NCI-H2081 (cell line): Measurements from ENCODE around the gene FBXO31.

Experiments used
- DNase-seq, 2 experiments: peaks; one replicate each; lab custom pipeline; 2025; lab: John Stamatoyannopoulos, UW

FBXO31 gene

GRCh38 chr16:87310610-87311009 lies 73.0 kb downstream of the FBXO31 start:
- no peak for DNase-seq

DNA sequence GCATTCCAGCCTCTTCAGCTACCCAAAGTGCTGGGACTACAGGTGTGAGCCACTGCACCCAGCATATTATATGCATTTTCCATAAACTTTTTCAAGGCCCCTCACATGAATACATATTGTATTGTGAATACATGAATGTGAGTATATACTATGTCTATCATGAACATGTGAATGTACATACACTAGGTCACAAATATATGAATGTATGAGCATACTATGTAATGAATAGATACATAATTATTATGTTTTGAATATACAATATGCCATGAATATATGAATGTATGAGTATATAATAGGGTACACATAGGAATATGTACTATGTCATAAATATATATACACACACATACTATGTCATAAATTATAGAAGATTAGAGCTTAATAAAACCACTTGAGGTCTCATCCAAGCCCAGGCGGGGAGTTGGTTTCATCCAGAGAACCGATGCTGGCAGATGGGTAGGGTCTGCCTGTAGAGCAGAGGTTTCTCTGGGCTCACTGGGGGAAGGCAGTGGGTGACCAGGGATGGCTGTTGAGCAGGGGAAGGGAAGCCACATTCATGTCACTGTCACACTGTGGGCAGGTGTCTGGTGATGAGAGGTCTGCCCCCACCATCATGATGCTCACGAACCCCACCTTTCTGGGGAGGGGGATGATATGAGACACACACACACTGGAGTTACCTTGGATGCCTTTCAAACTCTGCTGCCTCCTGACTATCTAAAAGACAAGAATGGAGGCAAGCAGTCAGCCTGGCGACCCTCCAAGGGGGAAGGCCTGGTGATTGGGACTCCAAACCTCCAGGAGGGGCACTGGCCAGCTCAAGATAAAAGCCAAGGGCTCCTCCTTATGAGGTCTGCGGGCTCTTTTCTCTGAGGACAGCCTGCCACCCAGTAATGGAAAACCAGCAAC lies 73.7 kb downstream of the FBXO31 start:
- no peak for DNase-seq

DNA sequence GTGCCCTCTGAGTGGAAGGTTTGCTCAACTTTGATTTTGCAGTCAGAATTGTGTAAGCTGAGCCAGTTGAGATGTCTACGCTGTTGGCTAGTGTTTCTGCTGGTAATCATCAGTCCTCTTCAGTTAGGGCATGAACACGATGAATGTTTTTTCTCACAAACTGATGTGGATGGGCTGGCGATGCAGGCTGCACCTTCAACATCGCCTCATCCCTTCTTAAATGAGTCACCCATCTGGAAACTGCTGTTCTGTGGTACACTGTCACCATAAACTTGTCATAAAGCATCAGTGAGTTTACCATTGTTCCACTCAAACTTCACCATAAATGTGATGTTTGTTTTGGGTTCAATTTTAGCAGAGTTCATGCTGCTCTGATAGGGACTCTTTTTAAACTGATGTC lies 74.8 kb downstream of the FBXO31 start:
- DNase-seq: no peak

DNA sequence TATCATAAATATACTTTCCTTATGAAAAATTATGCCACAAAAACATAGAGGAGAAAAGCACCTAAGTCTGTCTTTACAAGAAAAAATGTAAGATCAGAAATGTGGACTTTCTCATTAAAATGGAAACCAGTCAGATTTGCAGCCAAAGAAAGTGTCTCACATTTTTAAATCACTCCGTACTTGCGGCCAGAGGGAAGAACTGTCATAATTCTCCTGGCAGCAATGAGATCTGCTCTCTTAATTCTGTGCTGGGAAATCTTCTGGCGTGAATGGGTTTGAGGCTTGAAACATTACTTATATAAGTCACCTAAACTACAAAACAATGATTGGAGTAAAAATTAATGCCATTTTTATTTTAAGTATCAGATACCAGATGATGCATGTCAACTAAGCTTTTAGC lies 77.1 kb downstream of the FBXO31 start:
- no peak for DNase-seq

- no peak for DNase-seq
These were observed 77.8 kb downstream of the FBXO31 start for GRCh38 chr16:87305505-87306391.

DNA sequence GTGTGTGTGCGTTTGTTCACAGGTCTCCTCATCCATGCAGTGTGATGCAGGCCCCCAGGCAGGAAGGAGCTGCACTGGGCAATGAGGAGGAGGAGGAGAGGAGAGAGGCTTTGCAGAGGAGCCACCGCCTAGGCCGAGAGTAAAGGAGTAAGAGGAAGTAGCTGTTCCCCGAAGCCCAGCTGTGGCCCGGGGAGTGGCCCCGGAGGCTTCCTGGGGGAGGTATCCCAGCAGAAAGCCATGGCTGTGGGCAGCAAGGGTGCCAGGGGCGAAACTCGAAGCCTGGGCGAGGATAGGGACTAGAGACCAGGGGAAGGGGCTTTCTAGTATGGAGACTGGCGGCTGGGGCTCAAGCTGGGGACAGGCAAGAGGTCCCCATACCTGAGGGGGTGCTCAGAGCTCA lies 78.6 kb downstream of the FBXO31 start:
- no peak for DNase-seq

DNA sequence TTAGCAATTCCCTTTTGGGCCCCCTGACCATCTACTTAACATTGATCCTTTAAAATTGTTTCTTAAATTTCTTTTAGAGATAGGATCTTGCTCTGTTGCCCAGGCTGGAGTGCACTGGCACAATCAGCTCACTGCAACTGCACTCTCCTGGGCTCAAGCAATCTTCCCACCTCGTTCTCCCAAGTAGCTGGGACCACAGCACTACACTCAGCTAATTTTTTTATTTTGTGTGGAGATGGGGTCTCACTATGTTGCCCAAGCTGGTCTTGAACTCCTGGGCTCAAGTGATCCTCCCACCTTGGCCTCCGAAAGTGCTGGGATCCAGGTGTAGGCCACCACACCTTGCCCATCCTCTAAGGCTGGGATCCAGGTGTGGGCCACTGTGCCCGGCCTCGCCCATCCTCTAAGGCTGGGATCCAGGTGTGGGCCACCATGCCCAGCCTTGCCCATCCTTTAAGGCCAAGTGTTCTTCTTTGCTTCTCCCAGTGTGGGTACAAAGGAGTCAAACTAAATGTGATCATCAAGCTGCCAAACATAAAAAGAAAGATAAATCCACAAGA lies 79.5 kb downstream of the FBXO31 start:
- DNase-seq: no peak

DNA sequence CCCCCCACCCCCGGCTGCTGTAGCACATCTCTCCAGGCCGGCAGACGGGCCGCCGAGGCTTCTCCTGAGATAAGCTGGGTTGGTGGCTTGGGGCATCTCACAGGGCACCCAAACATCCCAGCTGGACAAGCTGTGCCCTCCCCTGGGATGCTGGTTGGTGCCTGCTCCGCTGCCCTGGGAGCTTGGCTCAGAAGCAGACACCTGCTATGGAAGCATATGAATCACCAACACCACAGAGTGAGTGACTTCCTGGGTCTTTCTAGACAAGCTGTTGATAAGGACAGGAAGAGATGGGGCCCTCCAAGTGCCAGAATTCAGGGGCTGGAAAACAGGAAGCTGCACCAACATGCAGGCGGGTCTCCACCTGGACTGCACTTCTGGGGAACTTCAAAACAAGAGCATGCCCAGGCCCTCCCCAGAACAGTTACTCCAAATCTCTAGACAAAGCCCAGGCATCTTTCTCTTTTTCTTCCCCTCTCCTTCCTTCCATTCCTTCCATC lies 80.1 kb downstream of the FBXO31 start:
- no peak for DNase-seq

DNA sequence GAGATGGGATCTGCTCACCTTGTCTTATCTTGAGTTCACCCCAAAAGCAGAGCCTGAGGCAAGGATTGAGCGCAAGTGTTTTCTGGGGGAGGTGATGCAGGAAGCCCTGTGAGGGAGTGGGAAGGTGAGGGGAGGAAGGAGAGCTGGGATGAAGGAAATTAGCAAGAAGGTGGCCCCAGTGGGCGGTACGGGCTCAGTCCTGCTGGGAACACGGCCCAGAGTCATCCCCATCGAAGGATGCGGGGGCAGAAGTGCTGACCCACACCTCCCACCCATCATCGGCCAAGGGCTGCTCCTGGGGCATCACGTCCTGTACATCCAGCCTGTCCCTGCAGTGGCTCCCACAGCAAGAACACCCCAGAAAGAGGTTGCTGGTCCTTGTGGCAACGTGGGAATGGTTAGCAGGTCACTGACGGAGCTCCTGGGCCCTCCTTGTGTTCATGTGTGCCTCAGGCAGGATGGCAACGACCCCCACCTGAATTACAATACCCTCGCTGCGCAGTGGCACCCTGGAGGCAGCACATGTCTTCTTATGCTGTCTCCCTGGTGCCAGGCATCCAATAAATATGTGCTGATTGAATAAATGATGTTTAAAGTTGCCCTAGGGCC lies 84.6 kb downstream of the FBXO31 start:
- DNase-seq: no peak

DNA sequence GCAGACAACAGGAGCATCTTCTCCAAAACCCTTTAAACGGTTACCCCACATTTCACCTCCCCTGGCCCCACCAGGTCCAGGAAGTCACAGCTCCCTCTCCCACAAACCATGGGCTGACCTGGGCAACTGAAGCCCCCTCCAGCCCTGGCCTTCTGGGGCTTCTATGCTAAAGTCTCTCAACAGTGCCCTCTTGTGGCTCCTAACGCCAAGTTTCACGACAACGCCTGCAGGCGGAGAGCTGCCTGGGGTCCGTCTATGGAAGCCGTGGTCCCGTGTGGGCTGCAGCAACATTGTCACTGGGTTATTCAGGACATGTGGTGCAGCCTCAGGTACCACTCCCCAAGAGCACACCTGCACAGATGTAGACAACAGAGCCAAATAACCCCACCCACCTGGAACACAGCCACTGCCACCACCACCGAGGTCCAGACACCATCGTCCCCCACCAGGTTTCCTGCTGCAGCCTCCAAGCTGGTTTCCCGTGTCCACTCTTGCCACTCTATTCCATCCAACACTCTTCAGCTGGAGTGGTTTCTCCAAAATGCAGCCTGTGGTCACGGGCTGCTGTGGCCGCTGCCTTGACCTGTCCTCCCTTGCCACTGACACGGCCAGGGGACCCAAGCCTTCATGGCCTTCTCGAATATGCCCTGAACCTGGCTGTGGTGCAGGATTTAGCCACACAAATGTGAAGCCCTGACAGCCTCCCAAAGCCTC lies 85.5 kb downstream of the FBXO31 start:
- DNase-seq: no peak

DNA sequence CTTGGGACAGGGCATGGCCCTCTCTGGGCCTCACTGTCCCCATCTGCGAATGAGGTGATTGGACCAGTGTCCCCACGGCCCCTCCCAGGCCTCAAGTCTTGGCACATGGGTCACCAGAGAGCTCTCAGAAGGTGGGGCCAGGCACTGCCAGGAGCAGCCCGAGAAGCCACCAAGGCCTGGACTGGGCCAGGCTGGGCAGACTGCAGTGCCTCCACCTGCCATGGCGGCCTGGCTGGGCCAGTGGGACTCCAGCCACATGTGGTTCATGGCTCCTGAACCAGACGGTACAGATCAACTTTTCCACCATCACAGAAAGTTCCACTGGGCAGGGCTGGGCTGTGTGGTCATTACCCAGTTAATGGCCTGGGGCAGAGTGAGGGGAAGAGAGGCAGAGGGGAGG lies 86.2 kb downstream of the FBXO31 start:
- DNase-seq: no peak

GRCh38 chr16:87295661-87296531 lies 87.7 kb downstream of the FBXO31 start:
- no peak for DNase-seq

GRCh38 chr16:87295259-87295658 lies 88.3 kb downstream of the FBXO31 start:
- no peak for DNase-seq

DNA sequence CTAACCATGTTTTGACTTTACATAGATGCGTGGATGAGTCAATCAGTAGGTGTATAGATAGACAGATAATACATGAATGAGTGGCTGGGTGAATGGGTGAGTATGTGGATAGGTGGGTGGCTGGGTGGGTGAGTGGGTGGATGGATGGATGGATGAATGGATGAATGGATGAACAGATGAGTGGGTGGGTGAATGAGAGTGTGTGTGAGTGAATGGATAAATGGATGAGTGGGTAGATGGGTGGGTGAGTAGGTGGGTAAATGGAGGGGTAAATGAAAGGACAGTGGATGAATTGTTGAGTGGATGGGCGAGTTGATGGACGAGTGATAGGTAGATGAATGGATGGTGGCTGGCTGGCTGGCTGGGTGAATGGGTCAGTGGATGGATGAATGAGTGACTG lies 89.6 kb downstream of the FBXO31 start:
- no peak for DNase-seq

DNA sequence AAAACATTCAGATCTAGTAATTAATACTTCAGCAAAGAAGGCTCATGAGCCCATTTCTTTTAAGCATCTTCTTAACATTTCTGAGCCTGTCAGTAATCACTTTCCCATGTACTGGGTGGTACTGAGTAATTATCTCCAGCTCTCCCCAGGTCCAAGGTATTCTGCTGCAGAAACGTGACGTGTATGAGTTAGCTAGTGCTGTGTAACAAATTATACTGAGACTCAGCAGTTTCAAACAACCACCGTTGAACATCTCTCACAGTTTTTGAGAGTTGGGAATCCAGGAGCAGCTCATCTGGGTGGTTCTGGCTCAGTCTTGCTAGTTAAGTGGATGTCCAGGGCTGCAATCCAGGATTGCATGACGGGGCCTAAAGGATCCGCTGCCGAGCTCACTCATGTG lies 91.6 kb downstream of the FBXO31 start:
- DNase-seq: no peak

GRCh38 chr16:87288753-87289362 lies 94.7 kb downstream of the FBXO31 start:
- no peak for DNase-seq

- no peak for DNase-seq
These were observed 96.5 kb downstream of the FBXO31 start for GRCh38 chr16:87286839-87287626.

DNA sequence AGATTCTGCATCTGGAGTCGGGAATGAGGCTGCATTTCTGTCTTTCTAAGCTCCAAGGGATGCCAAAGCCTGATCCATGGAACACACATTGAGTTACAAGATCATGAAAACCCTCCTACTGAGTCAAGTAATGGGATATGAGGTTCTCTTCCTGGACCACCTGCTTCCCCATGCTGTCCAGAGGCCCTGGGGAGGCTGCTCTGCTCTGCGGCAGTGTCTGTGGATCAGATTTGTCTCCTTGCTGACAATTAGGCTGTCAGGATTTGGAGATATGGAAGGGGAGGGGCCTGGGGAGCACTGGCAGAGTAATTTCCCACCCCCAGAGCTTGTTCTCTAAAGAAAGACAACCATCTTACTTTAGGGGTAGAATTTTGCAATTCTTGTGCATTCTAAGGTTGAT lies 99.4 kb downstream of the FBXO31 start:
- DNase-seq: no peak

DNA sequence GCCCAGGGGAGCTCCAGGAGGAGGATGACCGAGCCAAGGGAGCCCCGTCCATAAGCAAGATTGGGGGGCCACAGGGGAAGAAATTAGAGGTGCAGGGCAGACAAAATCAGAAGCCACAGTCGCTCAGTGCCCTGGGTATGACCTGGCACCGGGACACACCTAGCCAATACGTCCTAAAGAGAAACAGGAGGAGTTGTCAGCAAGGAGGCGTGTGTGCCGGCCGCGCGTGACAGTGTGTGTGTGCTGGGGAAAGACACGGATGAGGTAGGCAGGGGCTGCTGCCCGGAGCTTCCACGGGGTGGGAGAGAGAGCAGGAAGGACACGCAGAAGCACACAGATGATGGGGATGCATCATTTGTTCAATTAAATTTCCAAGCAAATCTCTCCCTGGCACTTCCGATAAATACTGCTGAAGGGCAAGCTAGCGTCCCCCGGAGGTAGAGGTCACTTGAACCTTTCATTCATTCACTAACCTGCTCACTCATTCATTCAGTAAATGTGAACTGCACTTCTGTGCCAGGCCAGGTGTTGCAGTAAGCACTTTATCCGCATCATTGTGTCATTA lies 104.4 kb downstream of the FBXO31 start:
- DNase-seq: no peak
